NB4 (cell line): ENCODE results near the gene RPL13.

Source experiments
- TF ChIP-seq, protein P1 (sequence below): IDR thresholded peaks from 2 replicates; pipeline ENCODE4 v1.6.1; 2011; ENCODE audit warnings: low read depth, low read length
- TF ChIP-seq, protein P2 (sequence below): IDR thresholded peaks from one replicate; pipeline ENCODE4 v1.5.1; 2012; ENCODE audit warnings: low read depth, low read length

DNA sequence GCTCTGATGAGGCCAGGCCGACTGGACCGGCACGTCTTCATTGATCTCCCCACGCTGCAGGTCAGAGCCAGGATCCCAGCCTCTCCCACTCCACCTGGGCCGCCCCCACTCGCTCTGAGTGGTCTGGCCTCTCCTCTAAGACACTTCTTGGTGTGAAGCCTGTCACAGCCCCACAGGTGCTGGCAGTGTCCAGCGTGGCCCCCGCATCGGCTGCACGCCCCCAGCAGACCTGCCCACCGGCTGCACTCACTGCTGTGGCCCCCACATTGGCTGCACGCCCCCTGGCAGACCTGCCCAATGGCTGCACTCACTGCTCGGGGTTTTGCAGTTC is 15.8 kb upstream of the RPL13 start:
- TF ChIP-seq, protein P1, sequence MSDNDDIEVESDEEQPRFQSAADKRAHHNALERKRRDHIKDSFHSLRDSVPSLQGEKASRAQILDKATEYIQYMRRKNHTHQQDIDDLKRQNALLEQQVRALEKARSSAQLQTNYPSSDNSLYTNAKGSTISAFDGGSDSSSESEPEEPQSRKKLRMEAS = no peak
- TF ChIP-seq, protein P2, sequence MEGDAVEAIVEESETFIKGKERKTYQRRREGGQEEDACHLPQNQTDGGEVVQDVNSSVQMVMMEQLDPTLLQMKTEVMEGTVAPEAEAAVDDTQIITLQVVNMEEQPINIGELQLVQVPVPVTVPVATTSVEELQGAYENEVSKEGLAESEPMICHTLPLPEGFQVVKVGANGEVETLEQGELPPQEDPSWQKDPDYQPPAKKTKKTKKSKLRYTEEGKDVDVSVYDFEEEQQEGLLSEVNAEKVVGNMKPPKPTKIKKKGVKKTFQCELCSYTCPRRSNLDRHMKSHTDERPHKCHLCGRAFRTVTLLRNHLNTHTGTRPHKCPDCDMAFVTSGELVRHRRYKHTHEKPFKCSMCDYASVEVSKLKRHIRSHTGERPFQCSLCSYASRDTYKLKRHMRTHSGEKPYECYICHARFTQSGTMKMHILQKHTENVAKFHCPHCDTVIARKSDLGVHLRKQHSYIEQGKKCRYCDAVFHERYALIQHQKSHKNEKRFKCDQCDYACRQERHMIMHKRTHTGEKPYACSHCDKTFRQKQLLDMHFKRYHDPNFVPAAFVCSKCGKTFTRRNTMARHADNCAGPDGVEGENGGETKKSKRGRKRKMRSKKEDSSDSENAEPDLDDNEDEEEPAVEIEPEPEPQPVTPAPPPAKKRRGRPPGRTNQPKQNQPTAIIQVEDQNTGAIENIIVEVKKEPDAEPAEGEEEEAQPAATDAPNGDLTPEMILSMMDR = no peak
